ENCODE measurements around the gene BATF3. TPM values are rescaled to one million over a fixed set of nuclear protein-coding genes. Genes with fewer than 3 reads are reported as not detected.

Gene BATF3
- total RNA-seq, 1 donor from 2014 or later = 18.4 TPM

DNA sequence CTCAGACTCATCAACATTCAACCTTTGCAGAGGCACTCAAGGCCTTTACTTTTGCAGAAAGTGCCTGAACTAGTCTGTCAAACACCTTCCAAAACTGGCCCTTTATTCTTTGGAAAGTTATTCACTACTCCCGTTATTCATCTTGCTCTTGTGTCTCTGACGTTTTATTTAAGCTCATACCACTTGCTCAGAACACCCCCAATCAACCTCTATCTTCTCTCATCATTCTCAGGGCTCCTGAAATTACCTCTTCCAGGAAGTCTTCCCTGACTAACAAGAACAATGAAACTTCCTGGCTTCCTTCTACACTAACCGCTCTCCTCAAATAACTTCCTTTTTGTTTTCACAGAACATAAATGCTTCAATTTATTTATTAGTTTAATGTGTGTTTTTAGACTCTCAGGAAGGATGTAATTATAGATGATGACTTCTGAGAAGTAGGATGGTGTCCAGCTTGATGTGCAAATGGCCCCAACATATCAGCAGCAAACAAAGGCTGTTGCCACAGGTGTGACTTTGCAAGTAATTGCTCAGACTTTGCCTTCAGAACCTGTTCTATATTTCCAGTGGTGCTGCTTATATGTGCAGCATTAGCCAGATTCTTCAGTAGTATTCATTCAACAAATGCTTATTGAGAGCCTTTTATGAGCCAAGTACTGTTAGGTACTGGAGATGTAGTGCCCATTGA lies 22.8 kb upstream of the BATF3 start:
- H3K4me3 ChIP-seq = no peak overlapping the region
- H3K9me3 ChIP-seq = no peaks in the 10 kb centered on the region
- no peak for DNase-seq (ENCODE audit: low spot score in 2 of 2)
- H3K27ac ChIP-seq = no peak overlapping the region
- intact Hi-C loops (cut with DNase I) = no loop called here
- no peaks in the 10 kb centered on the region for H3K27me3 ChIP-seq
- no peaks in the 10 kb centered on the region for H3K36me3 ChIP-seq
- TF ChIP-seq, protein P1, sequence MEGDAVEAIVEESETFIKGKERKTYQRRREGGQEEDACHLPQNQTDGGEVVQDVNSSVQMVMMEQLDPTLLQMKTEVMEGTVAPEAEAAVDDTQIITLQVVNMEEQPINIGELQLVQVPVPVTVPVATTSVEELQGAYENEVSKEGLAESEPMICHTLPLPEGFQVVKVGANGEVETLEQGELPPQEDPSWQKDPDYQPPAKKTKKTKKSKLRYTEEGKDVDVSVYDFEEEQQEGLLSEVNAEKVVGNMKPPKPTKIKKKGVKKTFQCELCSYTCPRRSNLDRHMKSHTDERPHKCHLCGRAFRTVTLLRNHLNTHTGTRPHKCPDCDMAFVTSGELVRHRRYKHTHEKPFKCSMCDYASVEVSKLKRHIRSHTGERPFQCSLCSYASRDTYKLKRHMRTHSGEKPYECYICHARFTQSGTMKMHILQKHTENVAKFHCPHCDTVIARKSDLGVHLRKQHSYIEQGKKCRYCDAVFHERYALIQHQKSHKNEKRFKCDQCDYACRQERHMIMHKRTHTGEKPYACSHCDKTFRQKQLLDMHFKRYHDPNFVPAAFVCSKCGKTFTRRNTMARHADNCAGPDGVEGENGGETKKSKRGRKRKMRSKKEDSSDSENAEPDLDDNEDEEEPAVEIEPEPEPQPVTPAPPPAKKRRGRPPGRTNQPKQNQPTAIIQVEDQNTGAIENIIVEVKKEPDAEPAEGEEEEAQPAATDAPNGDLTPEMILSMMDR (IDR thresholded peaks at IDR 0.05) = no peak
- H3K4me1 ChIP-seq = no peaks in the 10 kb centered on the region

DNA sequence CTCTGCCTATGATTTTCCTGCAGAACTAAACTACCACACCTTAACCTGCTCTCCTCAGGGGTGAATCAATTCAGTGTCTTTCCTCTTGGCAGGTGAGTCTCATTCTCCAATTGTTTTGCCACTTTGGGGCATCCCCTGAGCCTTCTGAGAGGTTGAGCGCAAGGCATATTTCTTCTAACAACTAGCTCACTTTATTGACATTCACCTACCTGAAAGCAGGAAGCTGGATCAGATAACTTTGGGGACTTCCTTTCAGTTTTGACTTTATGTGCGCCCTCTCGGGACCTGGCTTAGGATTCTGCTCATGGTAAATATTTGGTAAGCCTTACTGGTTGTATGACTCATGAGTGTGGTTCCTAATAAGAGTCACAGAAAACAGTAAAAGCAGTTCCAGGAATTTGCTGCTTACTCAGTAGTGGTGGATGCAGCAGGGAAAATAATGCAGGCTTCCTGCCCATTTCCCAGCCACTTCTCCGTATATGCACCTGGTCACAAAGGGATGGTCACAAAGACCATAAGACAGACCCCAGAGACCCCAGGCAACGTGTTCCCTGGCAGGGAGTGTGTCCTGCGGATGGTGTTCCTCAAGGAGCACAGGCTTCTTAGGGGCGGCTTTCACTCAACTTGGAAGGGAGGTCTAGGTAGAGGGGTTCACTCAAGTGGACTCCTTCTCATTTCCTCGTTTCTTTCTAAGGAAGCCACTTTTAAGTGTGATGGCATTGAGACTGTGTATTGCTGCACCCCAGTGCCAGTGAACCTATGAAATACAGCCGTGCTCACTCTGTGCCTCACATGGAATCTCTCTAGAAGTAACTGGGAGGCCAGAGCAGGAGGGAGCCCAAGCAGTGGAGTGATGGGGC lies 22.0 kb upstream of the BATF3 start:
- TF ChIP-seq, protein P1 (IDR thresholded peaks at IDR 0.05) = no peak
- DNase-seq (ENCODE audit: low spot score in 2 of 2) = no peak
- Histone ChIP-seq H3K9me3 (no peaks in the 10 kb centered on the region), H3K4me3 (no peak overlapping the region), H3K27ac (no peak overlapping the region), H3K27me3 (no peaks in the 10 kb centered on the region), H3K4me1 (no peaks in the 10 kb centered on the region), H3K36me3 (no peaks in the 10 kb centered on the region)
- intact Hi-C loops (cut with DNase I) = no loop called here

DNA sequence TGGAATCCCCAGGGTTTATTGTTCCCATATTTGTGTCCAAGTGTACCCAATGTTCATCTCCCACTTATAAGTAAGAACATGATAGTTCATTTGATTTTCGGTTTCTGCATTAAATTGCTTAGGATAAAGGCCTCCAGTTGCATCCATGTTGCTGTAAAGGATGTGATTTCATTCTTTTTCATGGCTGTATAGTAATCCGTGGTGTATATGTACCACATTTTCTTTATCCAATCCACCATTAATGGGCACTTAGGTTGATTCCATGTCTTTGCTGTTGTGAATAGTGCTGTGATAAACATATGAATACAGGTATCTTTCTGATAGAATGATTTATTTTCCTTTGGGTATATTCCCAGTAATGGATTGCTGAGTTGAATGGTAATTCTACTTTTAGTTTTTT lies 20.0 kb upstream of the BATF3 start:
- no peak for DNase-seq (ENCODE audit: low spot score in 2 of 2)
- intact Hi-C loops (cut with DNase I) = no loop called here
- H3K4me1 ChIP-seq = no peaks in the 10 kb centered on the region

DNA sequence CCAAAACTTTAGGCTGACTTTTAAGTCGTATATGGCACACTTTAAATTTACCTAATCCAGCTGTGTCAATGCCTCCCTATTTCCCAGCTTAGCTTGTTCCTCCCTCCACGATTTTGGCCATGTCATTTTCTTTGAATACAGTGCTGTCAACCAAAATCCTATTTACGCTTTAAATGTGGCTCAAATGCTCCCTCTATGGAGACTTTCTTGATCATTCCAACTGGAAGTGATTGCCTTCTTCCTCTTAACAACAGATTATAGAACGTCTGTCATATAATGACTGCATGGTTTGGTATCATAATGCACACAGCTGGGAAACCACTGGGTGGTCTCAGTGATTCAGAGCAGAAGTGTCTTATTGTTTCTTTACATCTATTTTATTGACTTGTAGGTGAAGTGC lies 18.9 kb upstream of the BATF3 start:
- Histone ChIP-seq H3K36me3 (no peaks in the 10 kb centered on the region), H3K27me3 (no peaks in the 10 kb centered on the region), H3K27ac (no peak overlapping the region), H3K9me3 (no peaks in the 10 kb centered on the region), H3K4me3 (no peak overlapping the region), H3K4me1 (no peaks in the 10 kb centered on the region)
- TF ChIP-seq, protein P1 (IDR thresholded peaks at IDR 0.05) = no peak
- DNase-seq (ENCODE audit: low spot score in 2 of 2) = no peak
- intact Hi-C loops (cut with DNase I) = no loop called here

More for the DNA sequence above, 20.0 kb upstream of the BATF3 start:
- Histone ChIP-seq H3K27me3 (no peaks in the 10 kb centered on the region), H3K4me3 (no peak overlapping the region), H3K36me3 (no peaks in the 10 kb centered on the region), H3K27ac (no peak overlapping the region), H3K9me3 (no peaks in the 10 kb centered on the region)
- TF ChIP-seq, protein P1 (IDR thresholded peaks at IDR 0.05) = no peak

DNA sequence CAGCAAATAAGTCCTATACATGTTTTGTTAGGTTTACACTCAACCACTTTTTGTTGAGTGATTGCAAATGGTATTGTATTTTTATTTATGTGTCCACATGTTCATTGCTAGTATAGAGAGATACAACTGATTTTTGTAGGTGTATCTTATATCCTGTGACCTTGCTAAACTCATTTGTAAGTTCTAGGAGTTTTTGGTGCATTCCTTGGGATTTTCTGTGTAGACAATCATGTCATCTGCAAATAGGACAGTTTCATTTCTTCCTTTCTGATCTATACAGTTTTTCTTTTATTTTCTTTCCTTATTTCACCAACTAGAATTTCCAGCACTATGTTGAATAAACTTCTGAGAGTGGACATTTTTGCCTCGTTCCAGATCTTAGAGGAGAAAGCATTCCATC lies 16.5 kb upstream of the BATF3 start:
- no peak for DNase-seq (ENCODE audit: low spot score in 2 of 2)
- Histone ChIP-seq H3K36me3 (no peaks in the 10 kb centered on the region), H3K4me1 (no peaks in the 10 kb centered on the region), H3K27ac (no peak overlapping the region), H3K4me3 (no peak overlapping the region), H3K9me3 (no peaks in the 10 kb centered on the region), H3K27me3 (no peaks in the 10 kb centered on the region)
- TF ChIP-seq, protein P1 (IDR thresholded peaks at IDR 0.05) = no peak
- intact Hi-C loops (cut with DNase I) = no loop called here
